Activated B cell treated with CpG ODN at 0.5 μM for 24 hours (primary cell): ENCODE data around the gene ARHGEF28. TPM values are rescaled to one million over a fixed set of nuclear protein-coding genes. Genes with fewer than 3 reads are reported as not detected.

Source experiments
- ATAC-seq: fragments of 200-7000 bp; cut with Tn5 transposase; one replicate; pipeline ENCODE4 v1.10.0; 2021; ENCODE audit warnings: low read depth, mild to moderate bottlenecking, moderate library complexity
- CTCF ChIA-PET: fragments of 350-600 bp; sonication (Branson Sonifier 250); formaldehyde crosslinking; loops from one replicate; lab custom pipeline; 2021; ENCODE audit warnings: antibody characterized with exemption; lab: Charles Lee
- POLR2A ChIA-PET: fragments of 350-600 bp; sonication (Branson Sonifier 250); formaldehyde crosslinking; loops from one replicate; lab custom pipeline; 2021; ENCODE audit warnings: antibody characterized with exemption; lab: Charles Lee
- DNase-seq: peaks from one replicate; pipeline ENCODE4 v3.0.0; 2022
- H3K27ac Mint-ChIP-seq: one replicate; pipeline ENCODE4 v1.8.0; 2020; ENCODE audit warnings: mixed read lengths
- H3K27me3 Mint-ChIP-seq: one replicate; pipeline ENCODE4 v1.8.0; 2021; ENCODE audit warnings: mixed read lengths
- H3K36me3 Mint-ChIP-seq: one replicate; pipeline ENCODE4 v1.8.0; 2021; ENCODE audit warnings: low read depth, mixed read lengths
- H3K4me1 Mint-ChIP-seq: one replicate; pipeline ENCODE4 v1.8.0; 2021; ENCODE audit warnings: mixed read lengths
- H3K4me3 Mint-ChIP-seq: one replicate; pipeline ENCODE4 v1.8.0; 2020; ENCODE audit warnings: mild to moderate bottlenecking, mixed read lengths
- H3K9me3 Mint-ChIP-seq: one replicate; pipeline ENCODE4 v1.8.0; 2020; ENCODE audit warnings: mixed read lengths
- intact Hi-C: fragments of 100-400 bp; cut with micrococcal nuclease; formaldehyde crosslinking; loops from one replicate; pipeline ENCODE4 v1.15.1; 2024
- total RNA-seq: library from RNA; stranded (reverse); gene quantifications from 2 replicates; pipeline ENCODE4 v1.2.3, GENCODE V29; 2022
- TF ChIP-seq, protein P1 (sequence below): fragments of 200-600 bp; IDR thresholded peaks from one replicate; pipeline ENCODE4 v1.8.0; 2022; ENCODE audit warnings: antibody characterized with exemption, mild to moderate bottlenecking

The ARHGEF28 gene
- total RNA-seq, 1 donor from 2014 or later: not detected

GRCh38 chr5:73623901-73624404, 2.0 kb upstream of the ARHGEF28 start:
- Mint-ChIP-seq H3K4me1 (peaks cover 6% of the 10 kb centered on the region), H3K9me3 (no peaks in the 10 kb centered on the region), H3K27me3 (peaks cover 37% of the 10 kb centered on the region), H3K27ac (no peak overlapping the region), H3K36me3 (no peaks in the 10 kb centered on the region), H3K4me3 (no peak overlapping the region)
- ChIA-PET POLR2A (no interaction called here), CTCF (no interaction called here)
- ATAC-seq (no peak), DNase-seq (no peak)
- TF ChIP-seq, protein P1, sequence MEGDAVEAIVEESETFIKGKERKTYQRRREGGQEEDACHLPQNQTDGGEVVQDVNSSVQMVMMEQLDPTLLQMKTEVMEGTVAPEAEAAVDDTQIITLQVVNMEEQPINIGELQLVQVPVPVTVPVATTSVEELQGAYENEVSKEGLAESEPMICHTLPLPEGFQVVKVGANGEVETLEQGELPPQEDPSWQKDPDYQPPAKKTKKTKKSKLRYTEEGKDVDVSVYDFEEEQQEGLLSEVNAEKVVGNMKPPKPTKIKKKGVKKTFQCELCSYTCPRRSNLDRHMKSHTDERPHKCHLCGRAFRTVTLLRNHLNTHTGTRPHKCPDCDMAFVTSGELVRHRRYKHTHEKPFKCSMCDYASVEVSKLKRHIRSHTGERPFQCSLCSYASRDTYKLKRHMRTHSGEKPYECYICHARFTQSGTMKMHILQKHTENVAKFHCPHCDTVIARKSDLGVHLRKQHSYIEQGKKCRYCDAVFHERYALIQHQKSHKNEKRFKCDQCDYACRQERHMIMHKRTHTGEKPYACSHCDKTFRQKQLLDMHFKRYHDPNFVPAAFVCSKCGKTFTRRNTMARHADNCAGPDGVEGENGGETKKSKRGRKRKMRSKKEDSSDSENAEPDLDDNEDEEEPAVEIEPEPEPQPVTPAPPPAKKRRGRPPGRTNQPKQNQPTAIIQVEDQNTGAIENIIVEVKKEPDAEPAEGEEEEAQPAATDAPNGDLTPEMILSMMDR: no peak
- intact Hi-C loops: no loop called here

DNA sequence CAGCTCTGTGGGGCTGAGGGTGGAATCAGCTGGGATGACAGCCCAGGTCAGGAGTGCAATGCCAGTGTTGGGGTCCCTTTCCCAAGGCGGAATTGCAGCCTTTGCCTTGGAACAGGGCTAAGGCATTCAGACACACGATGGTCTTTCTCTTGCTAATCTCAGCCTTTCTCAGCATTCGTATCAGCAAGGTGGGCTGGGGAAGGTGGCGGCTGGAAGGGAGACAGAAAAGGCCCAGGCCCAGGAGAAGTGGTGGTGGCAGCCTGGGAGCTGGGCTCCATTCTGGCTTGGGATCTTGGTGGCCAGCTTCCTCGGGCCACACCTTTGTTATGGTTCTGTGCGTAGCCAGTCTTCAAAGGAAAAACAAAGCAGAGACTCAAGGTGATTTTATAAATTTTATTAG, 1.1 kb upstream of the ARHGEF28 start:
- ChIA-PET POLR2A (no interaction called here), CTCF (no interaction called here)
- peaks cover 40% of the 10 kb centered on the region for H3K27me3 Mint-ChIP-seq
- intact Hi-C loops: no loop called here
- H3K36me3 Mint-ChIP-seq: no peaks in the 10 kb centered on the region
- TF ChIP-seq, protein P1: no peak
- no peak overlapping the region for H3K4me3 Mint-ChIP-seq
- no peak for ATAC-seq
- H3K9me3 Mint-ChIP-seq: no peaks in the 10 kb centered on the region
- no peak for DNase-seq
- no peak overlapping the region for H3K27ac Mint-ChIP-seq
- peaks cover 6% of the 10 kb centered on the region for H3K4me1 Mint-ChIP-seq

DNA sequence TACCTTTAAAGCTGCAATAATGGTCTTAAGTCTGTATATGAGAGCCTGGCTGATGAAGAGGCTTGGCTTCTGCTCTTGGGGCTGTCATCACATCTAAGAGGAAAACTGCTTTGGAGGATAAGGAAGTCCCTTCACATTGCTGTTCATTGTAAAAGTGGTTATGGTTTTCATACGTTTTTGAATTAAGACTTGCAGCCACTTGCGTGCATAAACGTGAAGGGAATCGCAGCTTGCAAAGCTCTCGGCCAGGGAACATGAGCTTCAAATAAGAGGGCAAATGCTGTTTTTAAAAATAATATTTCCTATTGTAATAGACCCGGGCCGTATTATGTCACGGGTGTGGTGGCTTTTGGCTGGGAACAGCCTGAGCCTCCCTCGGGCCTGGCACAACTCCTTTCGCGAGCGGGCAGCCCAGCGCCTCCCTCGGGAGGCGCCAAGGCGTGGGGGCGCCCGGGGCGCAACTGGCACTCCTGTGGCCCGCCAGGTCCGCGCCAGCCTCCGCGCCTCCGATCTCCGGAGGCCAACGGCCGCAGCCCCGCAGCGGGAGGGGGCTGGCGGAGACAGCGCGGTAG, 538 bp upstream of the ARHGEF28 start:
- DNase-seq (no peak), ATAC-seq (no peak)
- Mint-ChIP-seq H3K4me3 (peak overlapping the region; percentile 61), H3K27ac (no peak overlapping the region), H3K36me3 (no peaks in the 10 kb centered on the region), H3K27me3 (peaks cover 40% of the 10 kb centered on the region), H3K9me3 (no peaks in the 10 kb centered on the region), H3K4me1 (peaks cover 6% of the 10 kb centered on the region)
- POLR2A ChIA-PET: no interaction called here
- CTCF ChIA-PET: no interaction called here
- TF ChIP-seq, protein P1: no peak
- intact Hi-C loops: no loop called here

DNA sequence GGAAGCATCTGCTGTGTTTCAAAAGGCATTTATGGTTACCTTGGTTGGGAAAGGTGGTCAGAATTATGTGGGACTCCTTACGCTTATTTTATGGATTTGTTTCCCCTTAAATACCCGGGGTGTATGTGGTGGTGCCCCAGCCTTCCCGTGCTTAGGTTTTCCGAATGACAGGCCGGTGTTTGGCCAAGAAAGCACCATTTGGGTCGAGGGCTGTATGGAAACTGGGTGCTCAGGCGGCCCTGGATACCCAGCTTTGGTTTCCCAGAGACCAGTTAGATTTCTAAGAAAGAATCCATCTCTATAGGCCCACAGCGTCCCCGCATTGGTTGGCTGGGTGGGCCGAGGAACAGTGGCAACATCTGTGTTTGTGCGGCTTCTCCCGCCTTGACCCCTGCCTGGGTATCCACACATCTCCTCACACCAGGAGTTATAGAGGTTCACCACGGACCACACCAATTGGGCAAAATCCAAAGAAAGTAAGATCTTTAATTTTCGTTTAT, 868 bp downstream of the ARHGEF28 start:
- DNase-seq: no peak
- H3K36me3 Mint-ChIP-seq: no peaks in the 10 kb centered on the region
- POLR2A ChIA-PET: no interaction called here

DNA sequence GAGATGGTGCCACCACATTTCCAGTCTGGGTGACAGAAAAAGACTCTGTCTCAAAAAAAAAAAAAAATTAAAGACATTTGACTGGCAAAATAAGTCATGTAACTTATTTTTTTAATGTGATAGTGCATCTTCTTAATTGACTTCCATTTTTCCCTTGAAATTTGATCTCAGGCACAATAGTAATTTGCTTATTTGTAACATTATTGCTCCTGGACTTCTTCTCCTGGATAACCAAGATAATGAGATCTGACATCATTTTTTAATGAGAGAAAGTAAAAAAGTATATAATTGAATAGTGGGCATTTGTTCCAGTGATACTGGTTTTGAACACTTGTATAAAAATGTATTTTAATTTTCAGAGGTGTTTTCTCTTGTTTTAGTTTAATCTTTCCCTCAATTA, 3.5 kb downstream of the ARHGEF28 start:
- ATAC-seq (no peak), DNase-seq (no peak)
- Mint-ChIP-seq H3K27ac (no peak overlapping the region), H3K4me3 (no peak overlapping the region), H3K27me3 (peaks cover 31% of the 10 kb centered on the region), H3K4me1 (peaks cover 6% of the 10 kb centered on the region), H3K36me3 (no peaks in the 10 kb centered on the region), H3K9me3 (no peaks in the 10 kb centered on the region)
- CTCF ChIA-PET: no interaction called here
- intact Hi-C loops: no loop called here
- POLR2A ChIA-PET: no interaction called here
- TF ChIP-seq, protein P1: no peak

More for the DNA sequence above, 868 bp downstream of the ARHGEF28 start:
- intact Hi-C loops: no loop called here
- ATAC-seq: no peak
- TF ChIP-seq, protein P1: no peak
- peak overlapping the region; percentile 35 for H3K4me3 Mint-ChIP-seq
- no peaks in the 10 kb centered on the region for H3K9me3 Mint-ChIP-seq
- H3K4me1 Mint-ChIP-seq: peaks cover 6% of the 10 kb centered on the region
- H3K27ac Mint-ChIP-seq: no peak overlapping the region
- CTCF ChIA-PET: no interaction called here
- H3K27me3 Mint-ChIP-seq: peaks cover 40% of the 10 kb centered on the region
